Measurements from ENCODE around the gene COL25A1. TPM values are rescaled to one million over a fixed set of nuclear protein-coding genes. Genes with fewer than 3 reads are reported as not detected.

Gene COL25A1
- total RNA-seq, 1 experiment from 2014 or later, result 4.2 TPM

DNA sequence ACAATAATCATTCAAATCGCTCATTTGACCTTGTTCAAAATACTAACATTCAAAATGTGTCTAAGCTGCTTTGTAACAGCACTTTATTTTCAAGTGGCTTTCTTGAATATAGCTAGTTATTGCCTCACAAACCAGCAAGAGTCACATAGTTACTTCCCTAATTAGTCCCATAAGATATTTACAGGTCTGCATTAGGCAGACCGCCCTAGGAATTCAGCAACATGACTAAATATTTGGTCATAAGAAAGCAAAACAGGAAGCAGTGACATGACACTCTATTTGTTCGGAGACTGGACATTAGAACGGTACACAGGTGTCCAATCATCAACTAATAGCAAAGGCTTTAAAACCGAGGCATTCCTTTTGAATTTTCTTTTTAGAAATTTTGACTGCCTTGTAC lies 262.0 kb downstream of the COL25A1 start:
- no peak overlapping the region for H3K4me2 ChIP-seq (ENCODE audit: insufficient read depth, insufficient read length, low read length)
- no CpG with 5 or more reads among the region's 5 CpGs for whole genome bisulfite sequencing (ENCODE audit: extremely low coverage, insufficient read length, low lambda C conversion rate)

More for the DNA sequence above, 262.0 kb downstream of the COL25A1 start:
- Histone ChIP-seq H4K91ac (ENCODE audit: insufficient read length, low read depth, low read length) (no peak overlapping the region), H3K9me3 (ENCODE audit: control insufficient read depth, low read depth, low read length) (no peaks in the 10 kb centered on the region), H2BK15ac (ENCODE audit: low read depth, low read length) (no peak overlapping the region), H3K56ac (ENCODE audit: insufficient read length, low read depth, low read length) (no peak overlapping the region), H4K5ac (ENCODE audit: insufficient read length, low read depth, low read length) (no peak overlapping the region), H3K4me1 (ENCODE audit: insufficient read depth, low read length) (no peaks in the 10 kb centered on the region), H2BK12ac (ENCODE audit: insufficient read length, low read depth, low read length) (no peak overlapping the region), H4K8ac (replicated peaks; ENCODE audit: insufficient read length, low read depth, low read length) (no peak overlapping the region), H3K23me2 (ENCODE audit: insufficient read length, low read depth, low read length, poor library complexity, severe bottlenecking) (no peaks in the 10 kb centered on the region), H3K27me3 (ENCODE audit: insufficient read depth, low read length) (no peaks in the 10 kb centered on the region), H3K4ac (ENCODE audit: low read depth, low read length) (no peak overlapping the region), H3K9ac (ENCODE audit: extremely low read depth, insufficient read length, low read length) (no peak overlapping the region), H3K79me1 (ENCODE audit: insufficient read depth, low read depth, low read length, poor library complexity, severe bottlenecking) (no peaks in the 10 kb centered on the region), H3K14ac (ENCODE audit: insufficient read depth, low read length) (no peak overlapping the region), H2AK5ac (ENCODE audit: insufficient read length, low read length) (no peak overlapping the region), H2AFZ (ENCODE audit: low read length) (no peak overlapping the region), H2BK5ac (ENCODE audit: insufficient read length, low read length) (no peak overlapping the region), H3K18ac (ENCODE audit: insufficient read length, low read depth, low read length) (no peak overlapping the region), H3T11ph (ENCODE audit: low read length) (no peak overlapping the region), H2BK20ac (ENCODE audit: low read depth, low read length, poor library complexity, severe bottlenecking) (no peak overlapping the region), H3K23ac (ENCODE audit: insufficient read length, low read depth, low read length) (no peak overlapping the region), H2BK120ac (ENCODE audit: low read depth, low read length, poor library complexity, severe bottlenecking) (no peak overlapping the region), H3K79me2 (ENCODE audit: insufficient read depth, low read length) (no peaks in the 10 kb centered on the region), H4K20me1 (ENCODE audit: control insufficient read depth, insufficient read depth, insufficient read length) (no peaks in the 10 kb centered on the region), H3K27ac (ENCODE audit: insufficient read length, low read depth, low read length) (no peak overlapping the region)
- Mint-ChIP-seq H3K4me1 (no peaks in the 10 kb centered on the region), H3K27me3 (ENCODE audit: low read depth) (no peaks in the 10 kb centered on the region), H3K27ac (no peak overlapping the region), H3K9me3 (no peaks in the 10 kb centered on the region), H3K36me3 (ENCODE audit: insufficient read depth in 1 of 3, low read depth in 3 of 3) (no peaks in the 10 kb centered on the region), H3K4me3 (no peak overlapping the region)
- TF ChIP-seq, protein P1, sequence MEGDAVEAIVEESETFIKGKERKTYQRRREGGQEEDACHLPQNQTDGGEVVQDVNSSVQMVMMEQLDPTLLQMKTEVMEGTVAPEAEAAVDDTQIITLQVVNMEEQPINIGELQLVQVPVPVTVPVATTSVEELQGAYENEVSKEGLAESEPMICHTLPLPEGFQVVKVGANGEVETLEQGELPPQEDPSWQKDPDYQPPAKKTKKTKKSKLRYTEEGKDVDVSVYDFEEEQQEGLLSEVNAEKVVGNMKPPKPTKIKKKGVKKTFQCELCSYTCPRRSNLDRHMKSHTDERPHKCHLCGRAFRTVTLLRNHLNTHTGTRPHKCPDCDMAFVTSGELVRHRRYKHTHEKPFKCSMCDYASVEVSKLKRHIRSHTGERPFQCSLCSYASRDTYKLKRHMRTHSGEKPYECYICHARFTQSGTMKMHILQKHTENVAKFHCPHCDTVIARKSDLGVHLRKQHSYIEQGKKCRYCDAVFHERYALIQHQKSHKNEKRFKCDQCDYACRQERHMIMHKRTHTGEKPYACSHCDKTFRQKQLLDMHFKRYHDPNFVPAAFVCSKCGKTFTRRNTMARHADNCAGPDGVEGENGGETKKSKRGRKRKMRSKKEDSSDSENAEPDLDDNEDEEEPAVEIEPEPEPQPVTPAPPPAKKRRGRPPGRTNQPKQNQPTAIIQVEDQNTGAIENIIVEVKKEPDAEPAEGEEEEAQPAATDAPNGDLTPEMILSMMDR (conservative IDR thresholded peaks at IDR 0.05), result no peak
- DNase-seq, result no peak
